ENCODE data around the gene SPOP. TPM values are rescaled to one million over a fixed set of nuclear protein-coding genes. Genes with fewer than 3 reads are reported as not detected.

The SPOP gene
- total RNA-seq, 4 donors from 2014 or later = 75.6 to 352 (median 95.3) TPM

DNA sequence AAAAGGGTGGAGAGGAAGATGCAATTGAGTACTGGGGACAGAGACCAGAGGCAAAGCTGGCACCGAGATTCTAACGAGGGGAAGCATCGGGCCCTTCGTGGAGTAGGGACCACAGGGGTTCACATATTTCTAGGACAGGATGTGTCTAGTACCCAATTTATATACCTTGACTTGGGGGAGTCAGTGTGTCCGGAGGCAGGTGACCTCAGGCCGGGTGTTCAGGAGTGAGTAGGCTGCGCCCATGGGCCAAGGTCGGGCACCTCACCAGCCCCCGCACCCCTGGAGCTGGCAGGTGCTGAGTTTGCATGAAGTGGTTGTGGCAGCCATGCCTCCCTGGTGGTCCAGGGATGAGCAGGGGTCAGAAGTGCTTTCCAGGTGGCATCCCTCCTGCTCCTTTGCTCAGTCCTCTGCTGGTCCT is 110.8 kb downstream of the SPOP start:
- in situ Hi-C loops (cut with MboI; ENCODE audit: low pct_ligation_motif_present in 1 of 4, low pct_unique_long_range_greater_than_20kb in 1 of 4, low sequenced_read_pairs in 3 of 4) = loop anchor here in 3 of 4 donors (10.0 to 25.0 kb wide), 5 partner anchors 218 to 420 kb away; partner anchors contain the start of genes DLX3 (in 1 of the 3), KAT7 (in 1 of the 3) and TAC4 (in 1 of the 3)
- peak overlapping the region; percentile 62 to 83 (median 72) for H3K27ac ChIP-seq
- no peak overlapping the region for H3K4me3 ChIP-seq
- H3K36me3 ChIP-seq = no peaks in the 10 kb centered on the region
- no peak for DNase-seq
- H3K9me3 ChIP-seq = no peaks in the 10 kb centered on the region
- H3K27me3 ChIP-seq = peaks cover 12% of the 10 kb centered on the region
- H3K4me1 ChIP-seq = peaks cover 10 to 42% (median 24%) of the 10 kb centered on the region in 4 donors
- 78% methylated on average over 9 of the region's 9 CpGs; no CpG with 5 or more reads in 1 of the 2 donors for WGBS, 2 donors (ENCODE audit: low coverage in 1 of 2)
- intact Hi-C loops (cut with DNase I; ENCODE audit: low total_unique reads) = no loop called here
- TF ChIP-seq, protein P1, sequence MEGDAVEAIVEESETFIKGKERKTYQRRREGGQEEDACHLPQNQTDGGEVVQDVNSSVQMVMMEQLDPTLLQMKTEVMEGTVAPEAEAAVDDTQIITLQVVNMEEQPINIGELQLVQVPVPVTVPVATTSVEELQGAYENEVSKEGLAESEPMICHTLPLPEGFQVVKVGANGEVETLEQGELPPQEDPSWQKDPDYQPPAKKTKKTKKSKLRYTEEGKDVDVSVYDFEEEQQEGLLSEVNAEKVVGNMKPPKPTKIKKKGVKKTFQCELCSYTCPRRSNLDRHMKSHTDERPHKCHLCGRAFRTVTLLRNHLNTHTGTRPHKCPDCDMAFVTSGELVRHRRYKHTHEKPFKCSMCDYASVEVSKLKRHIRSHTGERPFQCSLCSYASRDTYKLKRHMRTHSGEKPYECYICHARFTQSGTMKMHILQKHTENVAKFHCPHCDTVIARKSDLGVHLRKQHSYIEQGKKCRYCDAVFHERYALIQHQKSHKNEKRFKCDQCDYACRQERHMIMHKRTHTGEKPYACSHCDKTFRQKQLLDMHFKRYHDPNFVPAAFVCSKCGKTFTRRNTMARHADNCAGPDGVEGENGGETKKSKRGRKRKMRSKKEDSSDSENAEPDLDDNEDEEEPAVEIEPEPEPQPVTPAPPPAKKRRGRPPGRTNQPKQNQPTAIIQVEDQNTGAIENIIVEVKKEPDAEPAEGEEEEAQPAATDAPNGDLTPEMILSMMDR (IDR thresholded peaks at IDR 0.05) = no peak
- TF ChIP-seq POLR2A (IDR thresholded peaks at IDR 0.05) (no peak), POLR2AphosphoS5 (IDR thresholded peaks at IDR 0.05) (no peak), EP300 (IDR thresholded peaks at IDR 0.05; ENCODE audit: low read depth) (no peak)

GRCh38 chr17:49566668-49567071 is 111.2 kb downstream of the SPOP start:
- Histone ChIP-seq H3K4me3 (no peak overlapping the region), H3K36me3 (no peaks in the 10 kb centered on the region), H3K27me3 (peaks cover 12% of the 10 kb centered on the region), H3K9me3 (no peaks in the 10 kb centered on the region), H3K4me1 (peaks cover 10 to 42% (median 24%) of the 10 kb centered on the region in 4 donors), H3K27ac (peak overlapping the region; percentile 62 to 83 (median 72))
- TF ChIP-seq, protein P1 (IDR thresholded peaks at IDR 0.05) = no peak
- TF ChIP-seq EP300 (IDR thresholded peaks at IDR 0.05; ENCODE audit: low read depth) = no peak
- WGBS, 2 donors (ENCODE audit: low coverage in 1 of 2) = 57 to 65% methylated on average over 3 to 5 of the region's 5 CpGs
- in situ Hi-C loops (cut with MboI; ENCODE audit: low pct_ligation_motif_present in 1 of 4, low pct_unique_long_range_greater_than_20kb in 1 of 4, low sequenced_read_pairs in 3 of 4) = loop anchor here in 3 of 4 donors (10.0 to 25.0 kb wide), 5 partner anchors 218 to 421 kb away; partner anchors contain the start of genes DLX3 (in 1 of the 3), KAT7 (in 1 of the 3) and TAC4 (in 1 of the 3)
- no peak for DNase-seq
- intact Hi-C loops (cut with DNase I; ENCODE audit: low total_unique reads) = no loop called here

- TF ChIP-seq EP300 (IDR thresholded peaks at IDR 0.05; ENCODE audit: low read depth) (peak; percentile 85), POLR2AphosphoS5 (IDR thresholded peaks at IDR 0.05) (peak; percentile 80 to 90 (median 82)), POLR2A (IDR thresholded peaks at IDR 0.05) (no peak)
- peak; percentile 70 for DNase-seq
Measured at GRCh38 chr17:49565948-49566491, 111.9 kb downstream of the SPOP start.

DNA sequence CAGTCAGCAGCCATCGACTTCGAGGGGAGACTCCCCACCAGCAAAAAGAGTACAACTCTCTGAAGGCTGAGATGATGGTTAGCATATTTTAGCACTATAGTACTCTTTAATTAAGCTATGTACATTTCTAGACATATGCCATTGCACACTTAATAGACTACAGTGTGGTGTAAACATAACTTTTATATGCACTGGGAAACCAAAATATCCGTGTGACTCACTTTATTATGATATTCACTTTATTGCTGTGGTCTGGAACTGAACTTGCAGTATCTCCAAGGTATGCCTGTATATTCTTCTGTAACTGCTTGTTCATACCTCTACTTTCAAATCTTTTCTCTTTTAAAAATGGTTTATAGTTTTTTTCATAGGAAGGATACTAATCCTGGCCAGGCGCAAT is 113.3 kb downstream of the SPOP start:
- DNase-seq = no peak
- H3K9me3 ChIP-seq = no peaks in the 10 kb centered on the region
- H3K27me3 ChIP-seq = peaks cover 12% of the 10 kb centered on the region
- no peaks in the 10 kb centered on the region for H3K36me3 ChIP-seq
- 25 to 55% methylated on average over 2 to 4 of the region's 4 CpGs for WGBS, 2 donors (ENCODE audit: low coverage in 1 of 2)
- H3K4me1 ChIP-seq = peaks cover 8 to 37% (median 22%) of the 10 kb centered on the region in 4 donors
- in situ Hi-C loops (cut with MboI; ENCODE audit: low pct_ligation_motif_present in 1 of 4, low pct_unique_long_range_greater_than_20kb in 1 of 4, low sequenced_read_pairs in 3 of 4) = loop anchor here in 3 of 4 donors (10.0 to 25.0 kb wide), 5 partner anchors 220 to 423 kb away; partner anchors contain the start of genes DLX3 (in 1 of the 3), KAT7 (in 1 of the 3) and TAC4 (in 1 of the 3)
- intact Hi-C loops (cut with DNase I; ENCODE audit: low total_unique reads) = no loop called here
- H3K27ac ChIP-seq = peak overlapping the region in 3 of 4 donors; percentile 33 to 83 (median 72)
- no peak overlapping the region for H3K4me3 ChIP-seq
- no peak for TF ChIP-seq EP300 (IDR thresholded peaks at IDR 0.05; ENCODE audit: low read depth)
- TF ChIP-seq, protein P1 (IDR thresholded peaks at IDR 0.05) = no peak
- peak in 1 of 3 donors; percentile 20 for TF ChIP-seq POLR2AphosphoS5 (IDR thresholded peaks at IDR 0.05)

More at GRCh38 chr17:49565948-49566491, 111.9 kb downstream of the SPOP start:
- H3K9me3 ChIP-seq = no peaks in the 10 kb centered on the region
- peaks cover 10 to 42% (median 24%) of the 10 kb centered on the region in 4 donors for H3K4me1 ChIP-seq
- peaks cover 12% of the 10 kb centered on the region for H3K27me3 ChIP-seq
- peak overlapping the region; percentile 62 to 83 (median 72) for H3K27ac ChIP-seq
- WGBS, 2 donors (ENCODE audit: low coverage in 1 of 2) = 3 to 8% methylated on average over 14 of the region's 14 CpGs
- no peak overlapping the region for H3K4me3 ChIP-seq
- no peaks in the 10 kb centered on the region for H3K36me3 ChIP-seq
- intact Hi-C loops (cut with DNase I; ENCODE audit: low total_unique reads) (no loop called here), in situ Hi-C loops (cut with MboI; ENCODE audit: low pct_ligation_motif_present in 1 of 4, low pct_unique_long_range_greater_than_20kb in 1 of 4, low sequenced_read_pairs in 3 of 4) (loop anchor here in 3 of 4 donors (10.0 to 25.0 kb wide), 5 partner anchors 219 to 421 kb away; partner anchors contain the start of genes DLX3 (in 1 of the 3), KAT7 (in 1 of the 3) and TAC4 (in 1 of the 3))
